Trophoblast cell (in vitro differentiated cells and primary cell): ENCODE data around the gene MICALL2.
A peak's percentile ranks its signal among the peaks of the same experiment; 100 is the strongest.

Experiments
- DNase-seq, 2 donors: peaks; one replicate each; pipeline ENCODE4 v3.0.0-alpha.2; 2016
- H2AFZ ChIP-seq: 2 replicates; pipeline ENCODE4 v1.6.1; 2013; ENCODE audit warnings: low read length, moderate library complexity, mild to moderate bottlenecking; ENCODE audit not compliant: insufficient read depth, poor library complexity
- H2AK5ac ChIP-seq: 2 replicates; pipeline ENCODE4 v1.6.1; 2013; ENCODE audit warnings: mild to moderate bottlenecking, low read length
- H2BK120ac ChIP-seq: 2 replicates; pipeline ENCODE4 v1.6.1; 2013; ENCODE audit warnings: low read length, mild to moderate bottlenecking, moderate library complexity; ENCODE audit not compliant: insufficient read depth, poor library complexity
- H2BK12ac ChIP-seq: 2 replicates; pipeline ENCODE4 v1.6.1; 2013; ENCODE audit warnings: mild to moderate bottlenecking, low read length, moderate library complexity
- H2BK5ac ChIP-seq: 2 replicates; pipeline ENCODE4 v1.6.1; 2013; ENCODE audit warnings: low read length, low read depth, moderate library complexity, mild to moderate bottlenecking; ENCODE audit not compliant: poor library complexity
- H3K14ac ChIP-seq: 2 replicates; pipeline ENCODE4 v1.6.1; 2013; ENCODE audit warnings: mild to moderate bottlenecking, low read length
- H3K18ac ChIP-seq: 2 replicates; pipeline ENCODE4 v1.6.1; 2013; ENCODE audit warnings: mild to moderate bottlenecking, low read length
- H3K23ac ChIP-seq: 2 replicates; pipeline ENCODE4 v1.6.1; 2013; ENCODE audit warnings: low read length
- H3K27ac ChIP-seq: 2 replicates; pipeline ENCODE4 v1.5.1; 2013; ENCODE audit warnings: low read depth, mild to moderate bottlenecking, inconsistent platforms, low read length, moderate library complexity
- H3K27me3 ChIP-seq: 2 replicates; pipeline ENCODE4 v1.6.1; 2013; ENCODE audit warnings: inconsistent platforms, mild to moderate bottlenecking, low read length, moderate library complexity; ENCODE audit not compliant: insufficient read depth
- H3K36me3 ChIP-seq, 2 experiments: 1 replicate in 1 of 2; 2 replicates in 1 of 2; pipeline ENCODE4 v1.6.1; 2013; ENCODE audit warnings: low read length in 2 of 2, mild to moderate bottlenecking in 2 of 2, moderate library complexity in 1 of 2; ENCODE audit not compliant: insufficient read depth in 2 of 2, control insufficient read depth in 1 of 2
- H3K4ac ChIP-seq: 2 replicates; pipeline ENCODE4 v1.6.1; 2013; ENCODE audit warnings: low read depth, mild to moderate bottlenecking, low read length, moderate library complexity
- H3K4me1 ChIP-seq, 2 experiments: 1 replicate in 1 of 2; 2 replicates in 1 of 2; pipeline ENCODE4 v1.6.1; 2013; ENCODE audit warnings: low read length in 2 of 2, mild to moderate bottlenecking in 2 of 2, moderate library complexity in 1 of 2; ENCODE audit not compliant: insufficient read depth in 2 of 2, control insufficient read depth in 1 of 2
- H3K4me2 ChIP-seq: 2 replicates; pipeline ENCODE4 v1.6.1; 2013; ENCODE audit warnings: inconsistent platforms, mild to moderate bottlenecking, low read length, moderate library complexity
- H3K4me3 ChIP-seq: 2 replicates; pipeline ENCODE4 v1.5.1; 2013; ENCODE audit warnings: mild to moderate bottlenecking, low read depth, low read length, inconsistent platforms
- H3K79me1 ChIP-seq: one replicate; pipeline ENCODE4 v1.6.1; 2013; ENCODE audit warnings: low read length
- H3K79me2 ChIP-seq: 2 replicates; pipeline ENCODE4 v1.6.1; 2013; ENCODE audit warnings: low read length, mild to moderate bottlenecking; ENCODE audit not compliant: control insufficient read depth, insufficient read depth, poor library complexity
- H3K9ac ChIP-seq: 2 replicates; pipeline ENCODE4 v1.6.1; 2013; ENCODE audit warnings: mild to moderate bottlenecking, low read length
- H3K9me3 ChIP-seq: 2 replicates; pipeline ENCODE4 v1.6.1; 2013; ENCODE audit warnings: low read depth, mild to moderate bottlenecking, control low read depth, inconsistent platforms, low read length; ENCODE audit not compliant: insufficient read depth
- H4K12ac ChIP-seq: 2 replicates; pipeline ENCODE4 v1.6.1; 2013; ENCODE audit warnings: low read depth, mild to moderate bottlenecking, low read length, moderate library complexity
- H4K8ac ChIP-seq: 2 replicates; pipeline ENCODE4 v1.6.1; 2013; ENCODE audit warnings: low read depth, mild to moderate bottlenecking, low read length, moderate library complexity
- H4K91ac ChIP-seq: one replicate; pipeline ENCODE4 v1.6.1; 2013; ENCODE audit warnings: low read depth, mild to moderate bottlenecking, low read length, moderate library complexity
- WGBS: extraction: QIAGEN DNeasy Blood & Tissue Kit; methylation state at CpG from one replicate; pipeline ENCODE4 v1.1.7; 2013; ENCODE audit warnings: missing lambda C conversion rate; ENCODE audit not compliant: insufficient read length, insufficient coverage; ENCODE audit errors: extremely low coverage; 5-methylcytosine and 5-hydroxymethylcytosine counted together

The MICALL2 gene

GRCh38 chr7:1503816-1504775 lies 44.8 kb upstream of the MICALL2 start, which contains the start of gene INTS1:
Gene INTS1 (minus strand): TSS chr7:1504389. CDS start chr7:1503960, 429 bp downstream.
- peak within 1 kb of the TSS; percentile 99 for H3K18ac ChIP-seq
- peak within 1 kb of the TSS; percentile 98 for H4K8ac ChIP-seq
- H2BK12ac ChIP-seq = peak within 1 kb of the TSS; percentile 78
- DNase-seq = peak; percentile 96 to 97
- peak within 1 kb of the TSS; percentile 49 for H3K27ac ChIP-seq
- H3K23ac ChIP-seq = no peak within 1 kb of the TSS
- no CpG with 5 or more reads among the region's 118 CpGs for WGBS
- peak within 1 kb of the TSS; percentile 81 for H2BK120ac ChIP-seq
- peak within 1 kb of the TSS; percentile 89 for H3K4ac ChIP-seq
- peak within 1 kb of the TSS; percentile 97 for H3K14ac ChIP-seq
- peak within 1 kb of the TSS; percentile 48 for H2AK5ac ChIP-seq
- peak within 1 kb of the TSS; percentile 77 for H2BK5ac ChIP-seq
- H3K9ac ChIP-seq = peak within 1 kb of the TSS; percentile 96
- H3K4me3 ChIP-seq = peak within 1 kb of the TSS; percentile 100
- peaks cover 9% of the 10 kb centered on the region for H3K79me2 ChIP-seq
- H4K12ac ChIP-seq = peak within 1 kb of the TSS; percentile 98
- H3K79me1 ChIP-seq = peaks cover 8% of the 10 kb centered on the region
- no peaks in the 10 kb centered on the region for H3K9me3 ChIP-seq
- no peaks in the 10 kb centered on the region for H3K27me3 ChIP-seq
- H3K4me1 ChIP-seq = peaks cover 5 to 7% of the 10 kb centered on the region in 2 experiments
- H3K36me3 ChIP-seq = peaks cover 38% of the 10 kb centered on the region in 2 experiments
- peak within 1 kb of the TSS; percentile 79 for H3K4me2 ChIP-seq
- peak within 1 kb of the TSS; percentile 97 for H2AFZ ChIP-seq
- H4K91ac ChIP-seq = peak within 1 kb of the TSS; percentile 92

GRCh38 chr7:1503390-1503789 lies 44.1 kb upstream of the MICALL2 start:
- Histone ChIP-seq H3K36me3 (peaks cover 43 to 44% of the 10 kb centered on the region in 2 experiments), H3K4me3 (peak overlapping the region; percentile 100), H3K4me2 (peak overlapping the region; percentile 74), H2BK12ac (no peak overlapping the region), H3K79me1 (peaks cover 8% of the 10 kb centered on the region), H3K9me3 (no peaks in the 10 kb centered on the region), H2AK5ac (no peak overlapping the region), H3K14ac (no peak overlapping the region), H3K23ac (no peak overlapping the region), H4K91ac (peak overlapping the region; percentile 67), H3K27ac (no peak overlapping the region), H3K4me1 (peaks cover 5 to 7% of the 10 kb centered on the region in 2 experiments), H3K27me3 (no peaks in the 10 kb centered on the region), H2AFZ (no peak overlapping the region), H3K4ac (peak overlapping the region; percentile 89), H3K9ac (peak overlapping the region; percentile 96), H2BK5ac (no peak overlapping the region), H4K8ac (peak overlapping the region; percentile 91), H3K79me2 (peaks cover 9% of the 10 kb centered on the region), H4K12ac (peak overlapping the region; percentile 39), H2BK120ac (no peak overlapping the region), H3K18ac (peak overlapping the region; percentile 19)
- no CpG with 5 or more reads among the region's 24 CpGs for WGBS
- no peak for DNase-seq

- H3K4me3 ChIP-seq = no peak overlapping the region
- peak overlapping the region; percentile 22 for H3K4ac ChIP-seq
- H3K27me3 ChIP-seq = no peaks in the 10 kb centered on the region
- H4K91ac ChIP-seq = no peak overlapping the region
- no peak overlapping the region for H3K14ac ChIP-seq
- H4K8ac ChIP-seq = no peak overlapping the region
- H3K18ac ChIP-seq = no peak overlapping the region
- H3K79me2 ChIP-seq = peaks cover 9% of the 10 kb centered on the region
- no peaks in the 10 kb centered on the region for H3K9me3 ChIP-seq
- H3K4me1 ChIP-seq = peaks cover 5 to 7% of the 10 kb centered on the region in 2 experiments
- peaks cover 48% of the 10 kb centered on the region in 2 experiments for H3K36me3 ChIP-seq
- H3K27ac ChIP-seq = no peak overlapping the region
- no peak overlapping the region for H2BK5ac ChIP-seq
- peaks cover 8% of the 10 kb centered on the region for H3K79me1 ChIP-seq
- H4K12ac ChIP-seq = no peak overlapping the region
- no peak overlapping the region for H2BK120ac ChIP-seq
- no peak for DNase-seq
- H2AFZ ChIP-seq = no peak overlapping the region
- no peak overlapping the region for H2BK12ac ChIP-seq
- H3K4me2 ChIP-seq = peak overlapping the region; percentile 74
- H3K23ac ChIP-seq = no peak overlapping the region
- H3K9ac ChIP-seq = no peak overlapping the region
- no CpG with 5 or more reads among the region's 20 CpGs for WGBS
- no peak overlapping the region for H2AK5ac ChIP-seq
These were observed 43.6 kb upstream of the MICALL2 start for GRCh38 chr7:1502845-1503244.

GRCh38 chr7:1501487-1502270 lies 42.4 kb upstream of the MICALL2 start:
- Histone ChIP-seq H3K27me3 (no peaks in the 10 kb centered on the region), H2BK5ac (no peak overlapping the region), H4K12ac (peak overlapping the region; percentile 15), H2AK5ac (no peak overlapping the region), H2AFZ (no peak overlapping the region), H3K36me3 (peaks cover 59 to 60% of the 10 kb centered on the region in 2 experiments), H3K4ac (no peak overlapping the region), H3K9ac (no peak overlapping the region), H3K4me1 (peaks cover 5% of the 10 kb centered on the region in 2 experiments), H4K8ac (no peak overlapping the region), H3K23ac (no peak overlapping the region), H2BK12ac (no peak overlapping the region), H4K91ac (no peak overlapping the region), H3K4me2 (no peak overlapping the region), H3K18ac (no peak overlapping the region), H3K27ac (no peak overlapping the region), H2BK120ac (no peak overlapping the region), H3K14ac (no peak overlapping the region), H3K4me3 (no peak overlapping the region), H3K79me1 (peaks cover 8% of the 10 kb centered on the region), H3K79me2 (peaks cover 9% of the 10 kb centered on the region), H3K9me3 (no peaks in the 10 kb centered on the region)
- no CpG with 5 or more reads among the region's 21 CpGs for WGBS
- no peak for DNase-seq
